ENCODE measurements around the gene TMEM273.

The TMEM273 gene

GRCh38 chr10:49158404-49158803 is 29.8 kb downstream of the TMEM273 start:
- H3K27me3 ChIP-seq (ENCODE audit: control insufficient read depth in 2 of 2, insufficient read depth in 2 of 2, low read length in 2 of 2): no peaks in the 10 kb centered on the region
- H3K9me3 ChIP-seq (ENCODE audit: control insufficient read depth in 2 of 2, low read length in 2 of 2): no peaks in the 10 kb centered on the region
- H3K4me3 ChIP-seq (ENCODE audit: low read length in 2 of 2): no peak overlapping the region
- H3K27ac ChIP-seq (ENCODE audit: low read depth in 2 of 2, low read length in 2 of 2): no peak overlapping the region
- H3K9ac ChIP-seq (ENCODE audit: low read depth in 1 of 2, low read length in 2 of 2): no peak overlapping the region
- no peaks in the 10 kb centered on the region for H3K36me3 ChIP-seq (ENCODE audit: control insufficient read depth in 2 of 2, insufficient read depth in 2 of 2, low read length in 2 of 2)
- H3K4me1 ChIP-seq (ENCODE audit: control insufficient read depth in 2 of 2, insufficient read depth in 2 of 2, low read length in 2 of 2): no peaks in the 10 kb centered on the region

GRCh38 chr10:49157229-49157628 is 31.0 kb downstream of the TMEM273 start:
- Histone ChIP-seq H3K4me3 (ENCODE audit: low read length in 2 of 2) (no peak overlapping the region), H3K36me3 (ENCODE audit: control insufficient read depth in 2 of 2, insufficient read depth in 2 of 2, low read length in 2 of 2) (no peaks in the 10 kb centered on the region), H3K9me3 (ENCODE audit: control insufficient read depth in 2 of 2, low read length in 2 of 2) (no peaks in the 10 kb centered on the region), H3K9ac (ENCODE audit: low read depth in 1 of 2, low read length in 2 of 2) (no peak overlapping the region), H3K27me3 (ENCODE audit: control insufficient read depth in 2 of 2, insufficient read depth in 2 of 2, low read length in 2 of 2) (no peaks in the 10 kb centered on the region), H3K27ac (ENCODE audit: low read depth in 2 of 2, low read length in 2 of 2) (no peak overlapping the region), H3K4me1 (ENCODE audit: control insufficient read depth in 2 of 2, insufficient read depth in 2 of 2, low read length in 2 of 2) (no peaks in the 10 kb centered on the region)

- peaks cover 0 to 3% of the 10 kb centered on the region in 2 donors for H3K4me1 ChIP-seq (ENCODE audit: control insufficient read depth in 2 of 2, insufficient read depth in 2 of 2, low read length in 2 of 2)
- H3K36me3 ChIP-seq (ENCODE audit: control insufficient read depth in 2 of 2, insufficient read depth in 2 of 2, low read length in 2 of 2): no peaks in the 10 kb centered on the region
- H3K4me3 ChIP-seq (ENCODE audit: low read length in 2 of 2): no peak overlapping the region
- H3K27ac ChIP-seq (ENCODE audit: low read depth in 2 of 2, low read length in 2 of 2): no peak overlapping the region
- H3K27me3 ChIP-seq (ENCODE audit: control insufficient read depth in 2 of 2, insufficient read depth in 2 of 2, low read length in 2 of 2): no peaks in the 10 kb centered on the region
- no peak overlapping the region for H3K9ac ChIP-seq (ENCODE audit: low read depth in 1 of 2, low read length in 2 of 2)
- no peaks in the 10 kb centered on the region for H3K9me3 ChIP-seq (ENCODE audit: control insufficient read depth in 2 of 2, low read length in 2 of 2)
Measured at GRCh38 chr10:49154641-49155040, 33.5 kb downstream of the TMEM273 start.

DNA sequence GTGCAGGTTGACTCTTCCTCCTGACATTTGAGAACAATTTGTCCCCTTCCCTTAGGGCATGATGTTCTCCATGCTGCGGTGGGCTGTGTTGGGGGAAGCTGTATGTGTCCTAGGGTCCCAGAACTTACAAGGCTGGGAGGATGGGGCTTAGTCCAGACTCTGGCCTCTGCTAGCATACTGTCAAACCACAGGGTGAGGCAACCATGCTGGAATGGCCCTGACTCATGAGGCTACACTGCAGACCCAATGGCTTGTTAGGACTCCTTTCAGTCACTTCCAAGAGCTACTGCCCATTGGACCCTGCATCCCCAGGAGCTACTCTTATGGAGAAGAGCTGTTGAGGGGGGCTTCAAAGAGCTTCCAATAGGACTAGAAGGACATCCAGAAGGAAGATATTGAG is 34.2 kb downstream of the TMEM273 start:
- H3K4me3 ChIP-seq (ENCODE audit: low read length in 2 of 2): no peak overlapping the region
- no peak overlapping the region for H3K9ac ChIP-seq (ENCODE audit: low read depth in 1 of 2, low read length in 2 of 2)
- no peaks in the 10 kb centered on the region for H3K9me3 ChIP-seq (ENCODE audit: control insufficient read depth in 2 of 2, low read length in 2 of 2)
- peaks cover 0 to 3% of the 10 kb centered on the region in 2 donors for H3K4me1 ChIP-seq (ENCODE audit: control insufficient read depth in 2 of 2, insufficient read depth in 2 of 2, low read length in 2 of 2)
- no peak overlapping the region for H3K27ac ChIP-seq (ENCODE audit: low read depth in 2 of 2, low read length in 2 of 2)
- no peaks in the 10 kb centered on the region for H3K27me3 ChIP-seq (ENCODE audit: control insufficient read depth in 2 of 2, insufficient read depth in 2 of 2, low read length in 2 of 2)
- no peaks in the 10 kb centered on the region for H3K36me3 ChIP-seq (ENCODE audit: control insufficient read depth in 2 of 2, insufficient read depth in 2 of 2, low read length in 2 of 2)

DNA sequence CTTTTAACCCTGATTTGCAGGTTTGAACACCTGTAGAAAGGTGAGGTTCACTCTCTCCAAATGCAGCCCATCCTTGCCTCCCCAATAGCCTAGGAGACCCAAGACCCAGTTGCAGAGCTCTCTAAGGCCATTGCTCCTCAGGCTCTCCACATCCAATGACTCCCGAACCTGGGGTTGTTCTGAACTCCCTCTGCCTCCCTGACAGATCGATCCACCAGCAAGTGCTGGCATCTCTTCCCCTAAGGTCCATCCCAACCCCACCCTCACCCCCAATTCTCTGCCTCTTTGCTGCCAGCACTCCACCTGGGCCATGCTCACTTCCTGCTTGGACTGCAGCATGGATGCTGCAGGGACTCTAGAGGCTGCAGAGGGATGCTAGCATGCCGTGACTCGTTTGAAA is 35.1 kb downstream of the TMEM273 start:
- H3K9me3 ChIP-seq (ENCODE audit: control insufficient read depth in 2 of 2, low read length in 2 of 2): no peaks in the 10 kb centered on the region
- H3K36me3 ChIP-seq (ENCODE audit: control insufficient read depth in 2 of 2, insufficient read depth in 2 of 2, low read length in 2 of 2): no peaks in the 10 kb centered on the region
- H3K27me3 ChIP-seq (ENCODE audit: control insufficient read depth in 2 of 2, insufficient read depth in 2 of 2, low read length in 2 of 2): no peaks in the 10 kb centered on the region
- no peak overlapping the region for H3K9ac ChIP-seq (ENCODE audit: low read depth in 1 of 2, low read length in 2 of 2)
- no peak overlapping the region for H3K27ac ChIP-seq (ENCODE audit: low read depth in 2 of 2, low read length in 2 of 2)
- no peak overlapping the region for H3K4me3 ChIP-seq (ENCODE audit: low read length in 2 of 2)
- peaks cover 0 to 3% of the 10 kb centered on the region in 2 donors for H3K4me1 ChIP-seq (ENCODE audit: control insufficient read depth in 2 of 2, insufficient read depth in 2 of 2, low read length in 2 of 2)

- Histone ChIP-seq H3K9me3 (ENCODE audit: control insufficient read depth in 2 of 2, low read length in 2 of 2) (no peaks in the 10 kb centered on the region), H3K9ac (ENCODE audit: low read depth in 1 of 2, low read length in 2 of 2) (no peak overlapping the region), H3K4me3 (ENCODE audit: low read length in 2 of 2) (no peak overlapping the region), H3K27ac (ENCODE audit: low read depth in 2 of 2, low read length in 2 of 2) (no peak overlapping the region), H3K36me3 (ENCODE audit: control insufficient read depth in 2 of 2, insufficient read depth in 2 of 2, low read length in 2 of 2) (no peaks in the 10 kb centered on the region), H3K4me1 (ENCODE audit: control insufficient read depth in 2 of 2, insufficient read depth in 2 of 2, low read length in 2 of 2) (peaks cover 0 to 3% of the 10 kb centered on the region in 2 donors), H3K27me3 (ENCODE audit: control insufficient read depth in 2 of 2, insufficient read depth in 2 of 2, low read length in 2 of 2) (no peaks in the 10 kb centered on the region)
Measured at GRCh38 chr10:49152663-49153062, 35.5 kb downstream of the TMEM273 start.

GRCh38 chr10:49152037-49152436 is 36.2 kb downstream of the TMEM273 start:
- Histone ChIP-seq H3K9ac (ENCODE audit: low read depth in 1 of 2, low read length in 2 of 2) (no peak overlapping the region), H3K27ac (ENCODE audit: low read depth in 2 of 2, low read length in 2 of 2) (no peak overlapping the region), H3K4me1 (ENCODE audit: control insufficient read depth in 2 of 2, insufficient read depth in 2 of 2, low read length in 2 of 2) (peaks cover 0 to 3% of the 10 kb centered on the region in 2 donors), H3K9me3 (ENCODE audit: control insufficient read depth in 2 of 2, low read length in 2 of 2) (no peaks in the 10 kb centered on the region), H3K36me3 (ENCODE audit: control insufficient read depth in 2 of 2, insufficient read depth in 2 of 2, low read length in 2 of 2) (no peaks in the 10 kb centered on the region), H3K4me3 (ENCODE audit: low read length in 2 of 2) (no peak overlapping the region), H3K27me3 (ENCODE audit: control insufficient read depth in 2 of 2, insufficient read depth in 2 of 2, low read length in 2 of 2) (no peaks in the 10 kb centered on the region)

DNA sequence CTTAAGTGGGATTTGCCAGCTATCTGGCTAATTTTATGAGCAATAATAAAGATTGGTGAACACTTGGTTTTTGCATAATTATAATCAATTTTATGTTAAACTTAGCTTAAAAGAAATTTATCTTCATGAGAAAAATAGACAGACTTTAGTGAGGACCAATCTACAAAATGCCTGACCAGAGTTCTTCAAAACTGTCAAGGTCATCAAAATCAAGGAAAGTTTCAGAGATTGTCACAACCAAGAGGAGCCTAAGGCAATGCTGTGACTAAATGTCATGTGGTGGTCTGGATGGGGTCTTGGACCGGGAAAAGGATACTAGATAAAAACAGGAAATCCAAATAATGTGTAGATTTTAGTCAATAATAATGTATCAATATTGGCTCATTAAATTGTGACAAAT is 36.7 kb downstream of the TMEM273 start:
- Histone ChIP-seq H3K27me3 (ENCODE audit: control insufficient read depth in 2 of 2, insufficient read depth in 2 of 2, low read length in 2 of 2) (no peaks in the 10 kb centered on the region), H3K4me1 (ENCODE audit: control insufficient read depth in 2 of 2, insufficient read depth in 2 of 2, low read length in 2 of 2) (peaks cover 0 to 3% of the 10 kb centered on the region in 2 donors), H3K9me3 (ENCODE audit: control insufficient read depth in 2 of 2, low read length in 2 of 2) (no peaks in the 10 kb centered on the region), H3K9ac (ENCODE audit: low read depth in 1 of 2, low read length in 2 of 2) (no peak overlapping the region), H3K36me3 (ENCODE audit: control insufficient read depth in 2 of 2, insufficient read depth in 2 of 2, low read length in 2 of 2) (no peaks in the 10 kb centered on the region), H3K4me3 (ENCODE audit: low read length in 2 of 2) (no peak overlapping the region), H3K27ac (ENCODE audit: low read depth in 2 of 2, low read length in 2 of 2) (no peak overlapping the region)

GRCh38 chr10:49151025-49151445 is 37.2 kb downstream of the TMEM273 start:
- Histone ChIP-seq H3K4me3 (ENCODE audit: low read length in 2 of 2) (no peak overlapping the region), H3K27me3 (ENCODE audit: control insufficient read depth in 2 of 2, insufficient read depth in 2 of 2, low read length in 2 of 2) (no peaks in the 10 kb centered on the region), H3K27ac (ENCODE audit: low read depth in 2 of 2, low read length in 2 of 2) (no peak overlapping the region), H3K36me3 (ENCODE audit: control insufficient read depth in 2 of 2, insufficient read depth in 2 of 2, low read length in 2 of 2) (no peaks in the 10 kb centered on the region), H3K9me3 (ENCODE audit: control insufficient read depth in 2 of 2, low read length in 2 of 2) (no peaks in the 10 kb centered on the region), H3K9ac (ENCODE audit: low read depth in 1 of 2, low read length in 2 of 2) (no peak overlapping the region), H3K4me1 (ENCODE audit: control insufficient read depth in 2 of 2, insufficient read depth in 2 of 2, low read length in 2 of 2) (peaks cover 0 to 3% of the 10 kb centered on the region in 2 donors)

DNA sequence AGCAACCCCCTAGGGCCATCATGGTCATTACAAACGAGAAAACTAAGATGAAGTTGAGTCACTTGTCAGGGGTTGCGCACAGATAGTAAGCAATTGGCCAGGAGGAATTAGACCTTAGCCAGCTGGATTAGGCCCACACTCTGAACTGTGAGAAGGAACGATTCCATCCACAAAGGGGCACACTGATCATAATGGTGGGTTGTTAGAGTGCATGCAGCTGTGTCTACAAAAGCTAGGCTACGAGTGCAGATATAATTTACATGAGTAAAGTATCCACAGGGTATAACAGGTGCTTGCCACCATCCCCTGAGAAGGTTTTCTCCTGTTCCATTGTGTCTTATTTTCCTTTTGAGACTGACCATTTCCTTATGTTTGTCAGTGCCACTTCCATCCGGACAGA is 37.8 kb downstream of the TMEM273 start:
- H3K4me1 ChIP-seq (ENCODE audit: control insufficient read depth in 2 of 2, insufficient read depth in 2 of 2, low read length in 2 of 2): peaks cover 0 to 3% of the 10 kb centered on the region in 2 donors
- H3K4me3 ChIP-seq (ENCODE audit: low read length in 2 of 2): no peak overlapping the region
- H3K36me3 ChIP-seq (ENCODE audit: control insufficient read depth in 2 of 2, insufficient read depth in 2 of 2, low read length in 2 of 2): no peaks in the 10 kb centered on the region
- no peaks in the 10 kb centered on the region for H3K27me3 ChIP-seq (ENCODE audit: control insufficient read depth in 2 of 2, insufficient read depth in 2 of 2, low read length in 2 of 2)
- no peak overlapping the region for H3K27ac ChIP-seq (ENCODE audit: low read depth in 2 of 2, low read length in 2 of 2)
- H3K9ac ChIP-seq (ENCODE audit: low read depth in 1 of 2, low read length in 2 of 2): no peak overlapping the region
- no peaks in the 10 kb centered on the region for H3K9me3 ChIP-seq (ENCODE audit: control insufficient read depth in 2 of 2, low read length in 2 of 2)

DNA sequence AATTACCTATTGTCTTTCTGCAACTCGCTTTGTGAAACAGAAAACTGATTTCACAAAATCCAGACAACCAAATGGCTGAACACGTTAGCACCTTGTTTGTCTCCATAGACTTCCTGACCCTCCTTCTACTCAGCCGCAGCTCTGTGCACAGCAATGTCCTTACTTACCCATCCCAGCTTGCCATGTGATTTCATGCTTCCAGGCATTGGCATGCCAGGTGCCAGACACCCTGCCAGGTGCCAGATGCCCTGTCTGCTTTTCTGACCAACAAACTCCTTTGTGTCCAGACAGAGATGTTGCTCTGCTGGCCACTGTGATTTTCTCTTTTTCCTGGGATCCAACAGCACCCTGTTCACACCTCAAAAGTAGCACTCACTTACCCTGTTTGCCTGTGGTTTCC is 38.3 kb downstream of the TMEM273 start:
- Histone ChIP-seq H3K4me3 (ENCODE audit: low read length in 2 of 2) (no peak overlapping the region), H3K9ac (ENCODE audit: low read depth in 1 of 2, low read length in 2 of 2) (no peak overlapping the region), H3K9me3 (ENCODE audit: control insufficient read depth in 2 of 2, low read length in 2 of 2) (no peaks in the 10 kb centered on the region), H3K36me3 (ENCODE audit: control insufficient read depth in 2 of 2, insufficient read depth in 2 of 2, low read length in 2 of 2) (no peaks in the 10 kb centered on the region), H3K4me1 (ENCODE audit: control insufficient read depth in 2 of 2, insufficient read depth in 2 of 2, low read length in 2 of 2) (peaks cover 0 to 3% of the 10 kb centered on the region in 2 donors), H3K27me3 (ENCODE audit: control insufficient read depth in 2 of 2, insufficient read depth in 2 of 2, low read length in 2 of 2) (no peaks in the 10 kb centered on the region), H3K27ac (ENCODE audit: low read depth in 2 of 2, low read length in 2 of 2) (no peak overlapping the region)
